Activated T-cell treated with anti-CD3 and anti-CD28 coated beads, Interleukin-2, amount 50 U/mL, for 1 hour (primary cell): ENCODE measurements around the gene PLCL2.

Experiments
- DNase-seq: peaks from one replicate; pipeline ENCODE4 v3.0.0-alpha.2; 2020

The PLCL2 gene

GRCh38 chr3:17023006-17023664 is 138.4 kb downstream of the PLCL2 start:
- DNase-seq = no peak

GRCh38 chr3:17025594-17026139 is 140.9 kb downstream of the PLCL2 start:
- DNase-seq = no peak

- DNase-seq = no peak
Observed at GRCh38 chr3:17027318-17027717, 142.6 kb downstream of the PLCL2 start.

- no peak for DNase-seq
Observed at GRCh38 chr3:17028363-17028762, 143.6 kb downstream of the PLCL2 start.

GRCh38 chr3:17030438-17030837 is 145.7 kb downstream of the PLCL2 start:
- DNase-seq = no peak

- DNase-seq = no peak
Observed at GRCh38 chr3:17030956-17031652, 146.3 kb downstream of the PLCL2 start.

GRCh38 chr3:17032407-17033034 is 147.8 kb downstream of the PLCL2 start:
- DNase-seq = no peak

- no peak for DNase-seq
Observed at GRCh38 chr3:17033516-17034168, 148.9 kb downstream of the PLCL2 start.

- no peak for DNase-seq
Observed at GRCh38 chr3:17035033-17035432, 150.3 kb downstream of the PLCL2 start.

GRCh38 chr3:17035966-17036365 is 151.2 kb downstream of the PLCL2 start:
- DNase-seq = no peak

GRCh38 chr3:17038141-17038540 is 153.4 kb downstream of the PLCL2 start:
- DNase-seq = no peak

GRCh38 chr3:17038900-17039553 is 154.3 kb downstream of the PLCL2 start:
- DNase-seq = no peak

GRCh38 chr3:17039594-17039993 is 154.8 kb downstream of the PLCL2 start:
- no peak for DNase-seq

GRCh38 chr3:17040322-17040989 is 155.7 kb downstream of the PLCL2 start:
- no peak for DNase-seq

- no peak for DNase-seq
Observed at GRCh38 chr3:17040990-17041377, 156.2 kb downstream of the PLCL2 start.

GRCh38 chr3:17044855-17045254 is 160.1 kb downstream of the PLCL2 start:
- DNase-seq = no peak

GRCh38 chr3:17045705-17046104 is 160.9 kb downstream of the PLCL2 start:
- DNase-seq = no peak

- DNase-seq = no peak
Observed at GRCh38 chr3:17046623-17047022, 161.9 kb downstream of the PLCL2 start.

GRCh38 chr3:17047162-17047561 is 162.4 kb downstream of the PLCL2 start:
- no peak for DNase-seq

GRCh38 chr3:17047894-17048293 is 163.1 kb downstream of the PLCL2 start:
- no peak for DNase-seq

- DNase-seq = no peak
Observed at GRCh38 chr3:17050071-17050470, 165.3 kb downstream of the PLCL2 start.

- no peak for DNase-seq
Observed at GRCh38 chr3:17050506-17050905, 165.8 kb downstream of the PLCL2 start.
